NCI-H2081 treated with DMSO at 0.1 percent for 48 hours (cell line): ENCODE data around the gene CNTFR.

Source experiments
- DNase-seq: peaks from one replicate; lab custom pipeline; 2025; lab: John Stamatoyannopoulos, UW

The CNTFR gene

GRCh38 chr9:34522971-34523797, 66.3 kb downstream of the CNTFR start, which contains the start of gene ENHO:
ENHO (minus strand) TSS chr9:34522990; CDS start chr9:34521695, 1,295 bp downstream.
- peak; percentile 43 for DNase-seq

- no peak for DNase-seq
Measured at GRCh38 chr9:34522091-34522887, 67.2 kb downstream of the CNTFR start.

- DNase-seq, result no peak
Measured at GRCh38 chr9:34521406-34522045, 68.0 kb downstream of the CNTFR start.

- no peak for DNase-seq
Measured at GRCh38 chr9:34520505-34521385, 68.8 kb downstream of the CNTFR start.

- DNase-seq, result no peak
Measured at GRCh38 chr9:34520096-34520495, 69.4 kb downstream of the CNTFR start.

GRCh38 chr9:34519321-34520020, 70.1 kb downstream of the CNTFR start:
- DNase-seq, result no peak

- DNase-seq, result no peak
Measured at GRCh38 chr9:34518896-34519295, 70.6 kb downstream of the CNTFR start.

GRCh38 chr9:34518110-34518616, 71.4 kb downstream of the CNTFR start:
- no peak for DNase-seq

- DNase-seq, result no peak
Measured at GRCh38 chr9:34517185-34517584, 72.3 kb downstream of the CNTFR start.

GRCh38 chr9:34515959-34516358, 73.6 kb downstream of the CNTFR start:
- no peak for DNase-seq

GRCh38 chr9:34514816-34515215, 74.7 kb downstream of the CNTFR start:
- DNase-seq, result no peak

GRCh38 chr9:34514401-34514800, 75.1 kb downstream of the CNTFR start:
- no peak for DNase-seq

- no peak for DNase-seq
Measured at GRCh38 chr9:34513567-34514214, 75.8 kb downstream of the CNTFR start.

GRCh38 chr9:34512131-34513078, 77.1 kb downstream of the CNTFR start:
- no peak for DNase-seq

GRCh38 chr9:34510497-34511468, 78.7 kb downstream of the CNTFR start:
- DNase-seq, result no peak

GRCh38 chr9:34508951-34509350, 80.6 kb downstream of the CNTFR start:
- DNase-seq, result no peak

- DNase-seq, result no peak
Measured at GRCh38 chr9:34508463-34508862, 81.1 kb downstream of the CNTFR start.

GRCh38 chr9:34507966-34508365, 81.6 kb downstream of the CNTFR start:
- DNase-seq, result no peak
